HG03521 (cell line): ENCODE results near the gene IGFL3.
"Not testable (repeated sequence)": the region's sequence is repeated elsewhere in the genome, so short reads cannot be mapped to it uniquely, and the experiment has no call there.

Experiments used
- ATAC-seq: cut with Tn5 transposase; IDR thresholded peaks from one replicate; pipeline ENCODE4 v1.9.1; 2021; ENCODE audit warnings: mild to moderate bottlenecking, moderate library complexity; ENCODE audit not compliant: unreplicated experiment

The IGFL3 gene

GRCh38 chr19:46124638-46125115 is at the start of gene IGFL3:
TSS of gene IGFL3 (minus strand) at chr19:46124688. CDS start at chr19:46124649, 39 bp downstream.
- no peak for ATAC-seq

- ATAC-seq, result no peak
These were observed 49.5 kb upstream of the IGFL3 start for GRCh38 chr19:46173886-46174480.

- ATAC-seq, result no peak
These were observed 38.2 kb upstream of the IGFL3 start for GRCh38 chr19:46162731-46163130.

GRCh38 chr19:46161642-46162257 is 37.3 kb upstream of the IGFL3 start:
- ATAC-seq, result not testable (repeated sequence)

GRCh38 chr19:46160233-46160775 is 35.8 kb upstream of the IGFL3 start:
- no peak for ATAC-seq

- no peak for ATAC-seq
These were observed 35.1 kb upstream of the IGFL3 start for GRCh38 chr19:46159418-46160232.

- ATAC-seq, result no peak
These were observed 30.7 kb upstream of the IGFL3 start for GRCh38 chr19:46155237-46155636.

- ATAC-seq, result no peak
These were observed 26.1 kb upstream of the IGFL3 start for GRCh38 chr19:46150606-46151005.

- ATAC-seq, result no peak
These were observed 23.4 kb upstream of the IGFL3 start, which contains the start of gene IGFL2 for GRCh38 chr19:46147791-46148288. TSS of gene IGFL2 (plus strand) at chr19:46148238. CDS start at chr19:46148279, 41 bp downstream.

GRCh38 chr19:46147166-46147740 is 22.8 kb upstream of the IGFL3 start:
- ATAC-seq, result no peak

- no peak for ATAC-seq
These were observed 20.3 kb upstream of the IGFL3 start for GRCh38 chr19:46144756-46145155.

GRCh38 chr19:46142294-46142693 is 17.8 kb upstream of the IGFL3 start:
- ATAC-seq, result no peak

GRCh38 chr19:46141421-46141820 is 16.9 kb upstream of the IGFL3 start:
- ATAC-seq, result no peak

GRCh38 chr19:46137915-46138473 is 13.5 kb upstream of the IGFL3 start:
- ATAC-seq, result no peak

GRCh38 chr19:46134527-46134926 is 10.0 kb upstream of the IGFL3 start:
- ATAC-seq, result no peak

- no peak for ATAC-seq
These were observed 9.3 kb upstream of the IGFL3 start for GRCh38 chr19:46133777-46134241.

GRCh38 chr19:46133101-46133627 is 8.7 kb upstream of the IGFL3 start:
- no peak for ATAC-seq

- ATAC-seq, result no peak
These were observed 8.1 kb upstream of the IGFL3 start for GRCh38 chr19:46132508-46133100.

GRCh38 chr19:46131485-46132143 is 7.1 kb upstream of the IGFL3 start:
- ATAC-seq, result no peak
